ENCODE data around the gene RPL15. TPM values are rescaled to one million over a fixed set of nuclear protein-coding genes. Genes with fewer than 3 reads are reported as not detected.

RPL15 gene
- total and polyA plus RNA-seq, 2 donors (not counting 1 experiment from before 2014, with no cell fraction given): 1,860 to 3,720 TPM

DNA sequence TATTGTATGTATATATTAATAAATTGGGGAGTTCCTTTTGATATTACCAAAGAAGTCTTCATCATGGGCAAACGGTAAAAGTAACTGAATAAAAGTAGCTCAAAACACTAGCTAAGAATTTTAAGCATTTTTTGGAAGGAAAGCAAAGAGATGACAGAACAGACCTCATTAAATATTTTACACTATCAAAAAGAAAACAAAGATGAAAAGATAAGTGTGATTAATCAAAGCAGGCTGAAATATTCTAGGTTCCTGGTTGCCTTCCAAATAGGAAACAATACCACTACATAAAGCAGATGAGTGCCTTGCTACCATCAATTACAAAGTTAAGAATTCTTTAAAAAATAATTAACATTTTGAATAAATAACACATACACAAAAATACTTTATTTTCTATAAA lies 3.8 kb upstream of the RPL15 start:
- Histone ChIP-seq H3K79me2 (ENCODE audit: control insufficient read depth, insufficient read depth, low read length) (peaks cover 16% of the 10 kb centered on the region), H3K9me3 (ENCODE audit: control insufficient read depth, insufficient read depth, low read depth, low read length) (no peaks in the 10 kb centered on the region), H3K27ac (ENCODE audit: insufficient read depth, low read length) (no peak overlapping the region), H3K4me2 (ENCODE audit: extremely low read depth, insufficient read depth, low read length) (no peak overlapping the region), H3K9ac (ENCODE audit: insufficient read depth, low read length) (no peak overlapping the region), H3K4me1 (ENCODE audit: control insufficient read depth, extremely low read depth, insufficient read depth, low read length) (peaks cover 2% of the 10 kb centered on the region), H3K4me3 (replicated peaks in 1 of 4; ENCODE audit: control extremely low read depth in 1 of 4, insufficient read depth in 1 of 4, low read depth in 3 of 4, low read length in 4 of 4) (no peak overlapping the region), H4K20me1 (ENCODE audit: control insufficient read depth, extremely low read depth, insufficient read depth, low read length) (peaks cover 4% of the 10 kb centered on the region), H3K27me3 (ENCODE audit: control insufficient read depth, insufficient read depth, low read length) (no peaks in the 10 kb centered on the region), H2AFZ (ENCODE audit: low read length) (no peak overlapping the region), H3K36me3 (ENCODE audit: control insufficient read depth, insufficient read depth, low read length) (peaks cover 4% of the 10 kb centered on the region)
- DNase-seq (ENCODE audit: low read depth in 2 of 2): peak in 1 of 2 donors; percentile 53
- TF ChIP-seq CTCF (conservative IDR thresholded peaks at IDR 0.05 in 1 of 2, IDR thresholded peaks at IDR 0.05 in 1 of 2; ENCODE audit: low read depth in 1 of 2, low read length in 2 of 2) (no peak), EZH2 (IDR thresholded peaks at IDR 0.05; ENCODE audit: low read length, missing control alignments) (no peak)

GRCh38 chr3:23913873-23914743 lies 2.8 kb upstream of the RPL15 start:
- H3K27ac ChIP-seq (ENCODE audit: insufficient read depth, low read length): no peak overlapping the region
- peaks cover 2% of the 10 kb centered on the region for H3K4me1 ChIP-seq (ENCODE audit: control insufficient read depth, extremely low read depth, insufficient read depth, low read length)
- H3K79me2 ChIP-seq (ENCODE audit: control insufficient read depth, insufficient read depth, low read length): peaks cover 23% of the 10 kb centered on the region
- no peak for DNase-seq (ENCODE audit: low read depth in 2 of 2)
- peaks cover 7% of the 10 kb centered on the region for H4K20me1 ChIP-seq (ENCODE audit: control insufficient read depth, extremely low read depth, insufficient read depth, low read length)
- no peak overlapping the region for H3K9ac ChIP-seq (ENCODE audit: insufficient read depth, low read length)
- peaks cover 7% of the 10 kb centered on the region for H3K36me3 ChIP-seq (ENCODE audit: control insufficient read depth, insufficient read depth, low read length)
- peak overlapping the region; percentile 4 for H3K4me2 ChIP-seq (ENCODE audit: extremely low read depth, insufficient read depth, low read length)
- H3K27me3 ChIP-seq (ENCODE audit: control insufficient read depth, insufficient read depth, low read length): no peaks in the 10 kb centered on the region
- no peaks in the 10 kb centered on the region for H3K9me3 ChIP-seq (ENCODE audit: control insufficient read depth, insufficient read depth, low read depth, low read length)
- H2AFZ ChIP-seq (ENCODE audit: low read length): no peak overlapping the region
- H3K4me3 ChIP-seq (replicated peaks in 1 of 4; ENCODE audit: control extremely low read depth in 1 of 4, insufficient read depth in 1 of 4, low read depth in 3 of 4, low read length in 4 of 4): no peak overlapping the region
- TF ChIP-seq EZH2 (IDR thresholded peaks at IDR 0.05; ENCODE audit: low read length, missing control alignments) (no peak), CTCF (conservative IDR thresholded peaks at IDR 0.05 in 1 of 2, IDR thresholded peaks at IDR 0.05 in 1 of 2; ENCODE audit: low read depth in 1 of 2, low read length in 2 of 2) (no peak)

DNA sequence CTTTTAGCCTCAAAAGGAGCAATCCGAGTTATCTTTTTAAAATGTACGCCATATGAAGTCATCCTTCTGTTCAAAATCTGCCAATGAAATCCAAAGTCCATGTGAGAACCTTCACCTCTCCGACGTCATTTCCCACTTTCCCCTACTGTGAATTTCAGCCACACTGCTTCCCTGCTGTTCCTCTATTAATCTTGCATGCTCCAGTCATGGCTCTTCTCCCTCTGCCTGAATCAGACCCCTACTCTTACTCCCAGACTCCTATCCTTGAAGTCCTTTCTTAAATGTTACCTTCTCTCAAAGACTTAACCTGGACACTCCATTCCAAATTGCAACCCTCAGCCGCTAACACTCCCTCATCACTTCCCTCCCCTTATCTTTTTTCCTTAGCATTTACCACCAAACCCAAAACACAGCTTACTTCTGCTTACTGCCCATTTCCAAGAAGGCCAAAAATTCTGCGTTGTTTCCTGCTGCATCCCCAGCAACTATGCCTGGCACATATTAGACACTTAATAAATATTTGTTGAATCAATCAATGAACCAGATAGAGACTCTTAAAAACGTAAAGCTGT lies 1.3 kb upstream of the RPL15 start:
- Histone ChIP-seq H4K20me1 (ENCODE audit: control insufficient read depth, extremely low read depth, insufficient read depth, low read length) (peaks cover 7% of the 10 kb centered on the region), H3K27ac (ENCODE audit: insufficient read depth, low read length) (peak overlapping the region; percentile 95), H3K27me3 (ENCODE audit: control insufficient read depth, insufficient read depth, low read length) (no peaks in the 10 kb centered on the region), H3K79me2 (ENCODE audit: control insufficient read depth, insufficient read depth, low read length) (peaks cover 23% of the 10 kb centered on the region), H3K4me3 (replicated peaks in 1 of 4; ENCODE audit: control extremely low read depth in 1 of 4, insufficient read depth in 1 of 4, low read depth in 3 of 4, low read length in 4 of 4) (peak overlapping the region; percentile 88 to 99 (median 97)), H2AFZ (ENCODE audit: low read length) (no peak overlapping the region), H3K4me1 (ENCODE audit: control insufficient read depth, extremely low read depth, insufficient read depth, low read length) (peaks cover 2% of the 10 kb centered on the region), H3K9ac (ENCODE audit: insufficient read depth, low read length) (no peak overlapping the region), H3K4me2 (ENCODE audit: extremely low read depth, insufficient read depth, low read length) (peak overlapping the region; percentile 97), H3K9me3 (ENCODE audit: control insufficient read depth, insufficient read depth, low read depth, low read length) (no peaks in the 10 kb centered on the region), H3K36me3 (ENCODE audit: control insufficient read depth, insufficient read depth, low read length) (peaks cover 10% of the 10 kb centered on the region)
- TF ChIP-seq EZH2 (IDR thresholded peaks at IDR 0.05; ENCODE audit: low read length, missing control alignments): no peak
- TF ChIP-seq CTCF (conservative IDR thresholded peaks at IDR 0.05 in 1 of 2, IDR thresholded peaks at IDR 0.05 in 1 of 2; ENCODE audit: low read depth in 1 of 2, low read length in 2 of 2): no peak
- DNase-seq (ENCODE audit: low read depth in 2 of 2): peak; percentile 50 to 56
